ENCODE data around the gene C19orf44.
A peak's percentile ranks its signal among the peaks of the same experiment; 100 is the strongest.
"Not testable (repeated sequence)": the region's sequence is repeated elsewhere in the genome, so short reads cannot be mapped to it uniquely, and the experiment has no call there.

Gene C19orf44

DNA sequence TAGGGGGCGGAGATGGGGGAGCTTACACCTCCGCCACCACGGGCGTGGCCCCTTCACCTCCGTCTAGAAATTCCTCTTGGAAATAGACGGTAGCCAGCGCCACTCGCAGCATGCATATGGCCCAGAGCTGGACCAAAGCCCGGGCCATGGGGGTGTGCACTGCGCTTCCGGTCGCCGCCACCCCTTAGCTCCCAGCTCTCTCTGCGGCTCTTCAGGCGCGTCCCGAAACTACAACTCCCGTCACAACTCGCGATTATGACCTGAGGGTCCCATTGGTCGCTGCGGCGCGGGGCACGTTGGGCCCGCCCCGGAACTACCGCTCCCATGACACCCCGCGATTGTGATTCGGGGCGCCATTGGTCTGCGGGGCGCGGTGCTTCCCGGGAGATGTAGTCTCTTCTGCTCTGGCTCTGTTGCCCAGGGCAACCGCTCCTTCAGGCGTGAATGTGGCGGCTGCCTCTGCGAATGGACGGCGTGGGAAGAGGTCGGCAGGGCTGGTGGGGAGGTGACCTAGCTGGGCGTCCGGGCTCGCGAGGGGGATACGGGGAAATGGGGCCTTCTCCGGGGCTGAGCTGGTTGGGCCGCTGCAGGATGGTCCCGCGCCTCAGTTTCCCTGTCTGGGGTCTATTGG is at the start of gene C19orf44, which contains the start of gene CALR3:
TSS of gene C19orf44 (plus strand) at position 413 of the 631 bp plus-strand sequence. CDS start 4,399 bp downstream, outside the sequence.
TSS of gene CALR3 (minus strand) at position 186 of the 631 bp plus-strand sequence. CDS start at position 148, 38 bp downstream.
- FAIRE-seq = peak; percentile 96
- DNase-seq (ENCODE audit: insufficient read length, low spot score) = peak; percentile 99

GRCh38 chr19:16446724-16447368 is 49.3 kb upstream of the C19orf44 start:
- DNase-seq (ENCODE audit: insufficient read length, low spot score) (no peak), FAIRE-seq (no peak)

DNA sequence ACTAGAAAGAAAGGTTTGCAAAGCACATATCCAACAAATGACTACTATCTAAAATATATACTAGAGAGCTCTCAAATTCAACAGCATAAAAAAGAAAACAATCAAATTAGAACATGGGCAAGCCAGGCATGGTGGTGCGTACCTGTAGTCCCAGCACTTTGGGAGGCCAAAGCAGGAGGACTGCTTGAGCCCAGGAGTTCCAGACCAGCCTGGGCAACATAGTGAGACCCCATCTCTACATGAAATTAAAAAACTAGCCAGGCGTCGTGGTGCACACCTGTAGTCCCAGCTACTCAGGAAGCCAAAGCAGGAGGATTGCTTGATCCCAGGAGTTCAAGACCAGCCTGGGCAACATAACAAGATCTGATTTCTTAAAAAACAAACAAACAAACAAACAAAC is 47.3 kb upstream of the C19orf44 start:
- not testable (repeated sequence) for FAIRE-seq; DNase-seq (ENCODE audit: insufficient read length, low spot score)

- DNase-seq (ENCODE audit: insufficient read length, low spot score) (no peak), FAIRE-seq (no peak)
Observed at GRCh38 chr19:16449330-16449961, 46.7 kb upstream of the C19orf44 start.

DNA sequence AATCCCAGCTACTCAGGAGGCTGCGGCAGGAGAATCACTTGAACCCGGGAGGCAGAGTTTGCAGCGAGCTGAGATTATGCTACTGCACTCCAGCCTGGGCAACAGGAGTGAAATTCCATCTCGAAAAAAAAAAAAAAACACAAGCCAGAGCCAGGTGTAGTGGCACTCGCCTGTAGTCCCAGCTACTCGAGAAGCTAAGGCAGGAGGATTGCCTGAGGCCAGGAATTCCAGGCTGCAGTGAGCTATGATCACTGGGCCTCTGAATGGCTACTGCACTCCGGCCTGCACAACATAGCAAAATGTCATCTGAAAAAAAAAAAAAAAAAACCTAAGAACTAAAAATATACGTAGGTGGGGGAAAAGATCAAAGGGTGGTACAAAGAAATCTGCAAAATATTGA is 43.9 kb upstream of the C19orf44 start:
- DNase-seq (ENCODE audit: insufficient read length, low spot score) = no peak
- no peak for FAIRE-seq

DNA sequence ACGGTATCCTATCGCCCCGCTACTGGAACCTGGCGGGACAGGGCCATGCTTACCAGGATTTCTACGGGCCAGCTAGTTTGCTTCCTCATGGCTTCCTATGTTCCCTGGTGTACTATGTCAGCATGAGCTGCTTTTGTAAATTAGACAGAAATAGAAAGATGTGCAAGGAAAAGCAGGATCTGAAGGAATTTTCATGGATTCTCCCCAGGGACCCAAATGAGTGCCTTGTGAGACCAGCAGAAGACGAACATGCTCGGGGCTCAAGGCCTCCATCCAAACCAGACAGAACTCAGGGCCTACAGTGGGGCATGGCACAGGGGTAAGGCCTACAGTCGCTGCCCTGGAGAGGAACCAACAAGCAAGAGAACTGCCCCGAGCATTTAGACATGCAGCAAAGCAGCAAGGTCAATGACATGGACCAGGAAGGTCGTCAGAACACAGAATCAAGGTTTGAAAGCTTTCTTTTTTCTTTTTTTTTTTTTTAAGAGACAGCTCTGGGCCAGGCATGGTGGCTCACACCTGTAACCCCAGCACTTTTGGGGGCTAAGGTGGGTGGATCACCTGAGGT is 41.8 kb upstream of the C19orf44 start:
- no peak for FAIRE-seq
- no peak for DNase-seq (ENCODE audit: insufficient read length, low spot score)

DNA sequence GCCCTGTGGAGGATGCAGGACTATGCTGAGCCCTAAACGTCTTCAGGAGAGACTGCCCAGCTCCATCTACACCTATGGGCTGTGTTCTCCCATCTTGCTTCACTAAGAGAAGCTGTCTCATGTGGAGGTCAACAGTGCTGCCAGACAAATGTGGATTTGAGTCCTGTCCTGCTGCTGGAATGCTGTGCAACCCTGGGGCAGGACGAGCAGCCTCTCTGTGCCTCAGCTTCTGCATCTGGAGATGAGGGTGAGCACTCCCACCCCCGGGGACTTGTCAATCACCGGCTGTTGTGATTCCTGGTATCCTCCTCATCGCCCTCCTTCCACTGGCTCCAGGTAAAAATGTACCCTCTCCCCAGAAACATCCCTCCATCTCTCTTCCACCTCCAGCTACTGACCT is 40.7 kb upstream of the C19orf44 start:
- no peak for DNase-seq (ENCODE audit: insufficient read length, low spot score)

GRCh38 chr19:16456652-16457194 is 39.5 kb upstream of the C19orf44 start:
- FAIRE-seq (no peak), DNase-seq (ENCODE audit: insufficient read length, low spot score) (no peak)

More for the DNA sequence above, 40.7 kb upstream of the C19orf44 start:
- no peak for FAIRE-seq

GRCh38 chr19:16457195-16457953 is 38.8 kb upstream of the C19orf44 start:
- DNase-seq (ENCODE audit: insufficient read length, low spot score) = peak; percentile 70

DNA sequence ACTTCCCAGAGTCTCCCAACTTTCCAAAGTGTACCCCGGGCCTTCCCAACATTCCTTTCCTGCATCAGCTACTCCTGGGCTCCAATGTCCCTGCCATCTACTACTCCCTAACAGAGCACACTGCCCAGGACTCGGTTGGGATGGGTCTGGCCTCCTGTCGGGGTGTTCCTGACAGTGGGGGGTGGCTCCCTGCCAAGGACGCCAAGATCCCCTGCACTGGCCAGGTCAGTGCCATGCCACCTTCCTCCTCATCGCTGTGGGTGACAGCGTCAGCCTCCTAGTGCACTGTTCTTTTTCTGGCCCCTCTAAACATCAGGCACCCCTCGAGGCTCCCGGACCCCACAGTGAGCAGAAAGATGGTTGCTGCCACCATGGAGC is 38.3 kb upstream of the C19orf44 start:
- DNase-seq (ENCODE audit: insufficient read length, low spot score) (no peak), FAIRE-seq (no peak)

More at GRCh38 chr19:16457195-16457953, 38.8 kb upstream of the C19orf44 start:
- FAIRE-seq = peak; percentile 49

- no peak for FAIRE-seq
- no peak for DNase-seq (ENCODE audit: insufficient read length, low spot score)
Observed at GRCh38 chr19:16458391-16459341, 37.5 kb upstream of the C19orf44 start.

DNA sequence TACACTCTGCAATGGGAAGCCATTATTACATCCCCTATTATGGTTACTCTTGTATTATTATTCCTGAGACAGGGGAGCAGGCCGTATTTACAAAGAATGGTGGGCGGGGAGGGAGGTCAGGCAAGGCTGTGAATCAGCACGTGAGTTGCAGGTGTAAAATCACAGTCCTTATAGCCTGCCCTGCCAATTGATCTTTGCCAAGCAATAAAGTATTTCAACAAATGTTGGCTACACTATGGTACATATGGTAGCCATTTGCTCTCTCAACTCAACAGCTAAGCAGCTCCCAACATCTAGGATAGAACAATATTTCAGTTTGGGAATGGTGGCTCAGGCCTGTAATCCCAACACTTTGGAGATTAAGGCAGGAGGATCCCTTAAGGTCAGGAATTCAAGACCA is 36.5 kb upstream of the C19orf44 start:
- no peak for FAIRE-seq
- no peak for DNase-seq (ENCODE audit: insufficient read length, low spot score)

DNA sequence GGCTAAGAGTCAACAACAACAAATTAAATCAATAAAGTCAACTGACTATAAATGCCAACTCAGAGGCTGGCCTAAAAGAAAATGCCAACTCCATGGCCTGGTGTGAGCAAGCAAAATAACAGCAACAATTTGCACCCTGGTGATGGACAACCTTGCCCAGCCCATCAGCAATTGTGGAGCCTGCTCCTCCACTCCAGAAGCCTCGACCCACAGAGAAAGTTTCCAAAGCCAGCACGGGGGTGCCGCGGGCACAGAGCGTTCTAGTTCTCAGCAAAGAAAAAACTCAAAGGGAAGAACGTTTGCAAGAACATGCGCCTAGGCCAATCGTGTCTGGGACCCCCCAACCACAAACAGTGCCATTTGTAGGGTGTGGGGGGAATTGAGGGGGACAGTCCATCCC is 35.7 kb upstream of the C19orf44 start:
- FAIRE-seq (no peak), DNase-seq (ENCODE audit: insufficient read length, low spot score) (no peak)

GRCh38 chr19:16461630-16462051 is 34.6 kb upstream of the C19orf44 start:
- FAIRE-seq (no peak), DNase-seq (ENCODE audit: insufficient read length, low spot score) (no peak)

DNA sequence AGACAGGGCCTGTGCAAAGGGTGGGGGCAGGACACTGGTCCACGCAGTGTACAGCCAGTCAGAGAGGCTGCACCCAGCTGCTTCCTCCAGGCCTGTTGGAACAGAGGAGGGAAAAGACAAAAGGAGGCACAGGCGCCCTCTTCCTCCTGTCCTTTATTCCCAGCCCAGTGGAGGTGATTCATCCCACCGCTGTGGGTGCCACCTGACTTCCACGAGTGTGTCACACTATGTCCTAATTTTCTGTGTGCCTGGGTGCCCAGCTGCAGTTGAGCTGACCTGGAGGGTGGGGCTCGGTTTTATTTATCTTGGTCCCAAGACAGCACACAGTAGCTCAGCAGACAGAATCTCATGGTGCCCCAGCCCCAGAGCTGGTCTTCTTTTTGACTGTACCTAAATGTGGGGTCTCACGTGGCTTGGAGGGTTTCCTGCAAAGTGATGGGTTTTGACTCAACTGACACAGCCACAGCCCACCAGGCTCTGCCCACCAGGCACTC is 33.4 kb upstream of the C19orf44 start:
- FAIRE-seq = no peak
- DNase-seq (ENCODE audit: insufficient read length, low spot score) = no peak

DNA sequence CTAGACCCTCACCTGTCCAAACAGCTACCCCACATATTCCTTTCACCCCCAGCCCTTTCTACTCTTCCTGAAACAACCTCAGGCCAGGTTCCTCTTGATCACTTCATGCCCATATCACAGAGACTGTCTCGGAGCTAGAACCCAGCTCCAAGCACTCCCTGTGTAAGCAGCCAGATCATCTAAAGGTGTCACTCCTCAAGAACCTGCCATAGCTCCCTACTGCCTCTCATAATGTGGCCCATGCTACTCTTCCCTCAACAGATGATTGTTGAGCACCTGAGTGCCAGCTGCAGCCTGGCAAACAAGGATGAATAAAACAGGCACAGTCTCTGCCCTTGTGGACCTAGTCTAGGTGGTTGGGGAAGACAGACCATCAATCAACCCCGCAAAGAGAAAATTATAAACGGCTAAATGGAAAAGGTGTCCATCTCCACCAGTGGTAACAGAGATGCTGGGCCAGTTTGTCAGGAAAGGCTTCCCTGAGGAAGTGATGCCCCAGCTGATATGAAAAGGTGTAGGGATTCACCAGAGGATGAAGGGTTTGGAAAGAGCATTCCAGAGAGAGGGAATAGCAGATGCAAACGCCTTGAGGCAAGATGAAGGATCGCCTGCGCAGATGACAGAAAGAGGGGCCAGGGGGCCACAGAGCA is 32.7 kb upstream of the C19orf44 start:
- FAIRE-seq (no peak), DNase-seq (ENCODE audit: insufficient read length, low spot score) (no peak)

DNA sequence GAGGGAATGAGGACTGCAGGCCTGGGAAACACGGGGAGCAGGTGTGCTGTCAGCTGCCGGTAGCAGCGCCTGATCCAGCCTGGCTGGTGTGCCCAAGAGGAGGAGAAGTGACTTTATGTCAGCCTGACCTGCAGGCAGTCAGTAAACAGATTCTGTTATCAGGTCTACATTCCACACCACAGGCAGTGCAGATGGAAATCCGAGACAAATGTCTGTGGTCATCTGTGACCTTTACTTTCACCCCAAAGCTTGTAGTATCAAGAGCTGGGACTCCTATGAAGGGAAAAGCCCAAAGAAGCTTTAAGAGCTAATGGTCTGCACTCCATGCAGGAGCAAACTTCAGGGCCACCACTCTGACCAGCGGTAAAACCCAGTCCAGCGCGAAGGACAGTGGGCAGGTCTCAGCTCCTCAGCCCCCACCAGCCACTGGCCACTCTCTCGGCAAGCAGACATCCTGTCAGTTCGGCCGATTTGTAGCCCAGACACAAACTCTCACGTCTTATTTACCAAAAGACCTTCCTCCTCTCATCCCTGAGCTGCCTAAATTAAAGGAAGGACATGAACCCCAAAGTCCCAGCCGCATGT is 32.1 kb upstream of the C19orf44 start:
- DNase-seq (ENCODE audit: insufficient read length, low spot score) (peak; percentile 67), FAIRE-seq (peak; percentile 48)

- FAIRE-seq (no peak), DNase-seq (ENCODE audit: insufficient read length, low spot score) (no peak)
Observed at GRCh38 chr19:16465239-16465638, 31.0 kb upstream of the C19orf44 start.
